GM18873 (cell line): ENCODE data around the gene ZNF496.
"Not testable (repeated sequence)": the region's sequence is repeated elsewhere in the genome, so short reads cannot be mapped to it uniquely, and the experiment has no call there.

Source experiments
- ATAC-seq: cut with Tn5 transposase; IDR thresholded peaks from one replicate; pipeline ENCODE4 v1.9.1; 2021; ENCODE audit warnings: mild to moderate bottlenecking, moderate library complexity, moderate number of reproducible peaks; ENCODE audit not compliant: unreplicated experiment, low FRiP score

ZNF496 gene

DNA sequence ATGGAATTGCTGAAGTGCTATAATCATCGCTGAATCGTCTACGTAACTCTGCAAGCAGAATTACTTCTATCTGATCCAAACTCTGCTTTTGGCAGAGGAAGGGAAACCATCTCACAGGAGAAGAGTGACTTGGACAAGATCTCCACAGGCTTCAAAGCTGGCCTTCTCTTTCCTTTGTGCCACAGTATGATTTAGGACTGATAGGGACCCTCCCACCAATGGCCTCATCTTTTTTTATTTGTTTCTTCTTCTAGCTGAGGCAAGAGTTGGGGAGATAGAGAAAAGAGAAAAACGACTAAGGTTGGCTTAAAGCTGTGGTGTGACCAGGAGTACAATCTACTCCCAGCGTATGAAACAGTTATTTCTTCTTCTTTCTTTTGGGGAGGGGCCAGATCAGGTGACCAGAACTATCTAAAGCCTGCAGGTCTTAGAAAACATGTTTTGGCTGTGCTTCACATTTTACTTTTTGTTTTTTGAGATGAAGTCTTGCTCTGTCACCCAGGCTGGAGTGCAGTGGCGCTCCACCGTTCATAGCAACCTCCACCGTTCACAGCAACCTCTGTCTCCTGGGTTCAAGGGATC, 35.0 kb downstream of the ZNF496 start:
- ATAC-seq: no peak

DNA sequence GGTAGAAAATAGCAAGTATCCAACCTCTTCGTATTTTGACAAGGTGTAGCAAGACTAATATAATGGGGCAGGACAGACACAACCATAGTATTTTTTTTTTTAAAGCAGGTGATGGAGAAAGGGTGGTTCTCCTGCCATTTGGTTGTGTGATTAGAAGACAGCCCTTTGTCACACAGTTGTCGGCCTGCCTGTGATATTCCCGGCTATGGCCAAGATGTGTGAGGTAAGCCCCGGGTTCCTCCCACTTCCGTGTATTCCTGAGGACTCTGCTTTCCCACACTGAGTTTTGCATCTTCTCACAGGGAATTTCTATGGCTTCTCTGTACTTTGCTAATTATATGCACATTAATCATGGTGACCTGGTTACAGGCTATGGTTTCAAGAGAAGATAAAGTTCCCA, 35.9 kb downstream of the ZNF496 start:
- ATAC-seq: no peak

DNA sequence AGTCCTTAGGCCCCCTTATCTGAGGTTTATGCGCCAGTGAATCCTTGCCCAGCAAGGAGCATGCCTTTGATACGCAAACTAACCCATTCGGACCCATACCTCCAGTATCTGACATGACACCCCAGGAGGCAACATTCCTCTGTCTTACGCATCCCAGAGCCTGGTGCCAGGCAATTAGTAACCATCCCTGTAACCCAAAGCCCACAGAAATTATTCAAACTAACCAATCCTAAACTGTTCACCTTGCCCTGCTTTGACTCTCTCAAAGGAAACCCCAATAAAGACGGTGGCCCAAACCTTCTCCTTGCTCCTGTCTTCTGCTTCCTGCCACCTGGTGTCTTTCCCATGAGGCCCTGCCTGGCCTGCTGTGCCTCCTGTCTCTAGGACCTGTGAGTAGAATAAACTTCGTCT, 36.4 kb downstream of the ZNF496 start:
- no peak for ATAC-seq

DNA sequence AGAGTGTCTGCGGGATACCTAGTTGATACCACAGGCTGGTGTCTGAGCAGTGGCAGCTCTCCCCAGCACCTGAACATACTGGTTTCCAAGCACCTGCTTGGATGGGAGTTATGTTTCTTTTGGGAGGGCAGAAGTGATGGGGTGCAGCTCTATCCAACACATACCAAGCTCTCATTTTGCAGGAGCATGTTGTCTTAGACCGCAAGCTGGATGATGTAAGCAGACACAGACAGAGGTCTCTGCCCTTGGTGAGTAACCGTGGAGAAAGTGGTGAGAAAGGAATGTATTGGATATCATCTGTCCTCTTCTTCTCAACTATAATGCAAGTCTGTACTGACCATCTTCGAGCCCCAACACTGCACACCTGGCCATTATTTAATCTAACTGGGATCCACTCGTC, 37.4 kb downstream of the ZNF496 start:
- ATAC-seq: no peak

- ATAC-seq: no peak
Measured at GRCh38 chr1:247293047-247293446, 38.6 kb downstream of the ZNF496 start.

- ATAC-seq: no peak
Measured at GRCh38 chr1:247291833-247292561, 39.7 kb downstream of the ZNF496 start.

GRCh38 chr1:247291161-247291560, 40.5 kb downstream of the ZNF496 start:
- ATAC-seq: no peak

DNA sequence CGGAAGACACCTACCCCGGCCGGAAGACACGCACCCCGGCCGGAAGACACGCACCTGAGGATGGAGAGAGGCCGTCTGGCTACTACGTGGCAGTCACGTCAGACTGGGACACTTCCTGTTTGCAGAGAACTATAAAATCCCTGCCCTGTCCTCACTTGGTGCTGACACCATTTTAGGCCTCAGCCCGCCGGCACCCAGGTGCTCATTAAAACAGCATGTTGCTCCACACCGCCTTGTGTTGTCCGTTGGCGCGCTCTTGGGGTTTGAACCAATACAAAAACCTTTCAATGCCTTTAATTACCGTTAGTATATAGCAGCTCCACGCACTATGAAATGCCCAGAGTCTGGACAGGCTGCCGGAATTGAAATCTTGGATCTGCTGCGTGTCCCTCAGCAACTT, 41.1 kb downstream of the ZNF496 start:
- no peak for ATAC-seq

DNA sequence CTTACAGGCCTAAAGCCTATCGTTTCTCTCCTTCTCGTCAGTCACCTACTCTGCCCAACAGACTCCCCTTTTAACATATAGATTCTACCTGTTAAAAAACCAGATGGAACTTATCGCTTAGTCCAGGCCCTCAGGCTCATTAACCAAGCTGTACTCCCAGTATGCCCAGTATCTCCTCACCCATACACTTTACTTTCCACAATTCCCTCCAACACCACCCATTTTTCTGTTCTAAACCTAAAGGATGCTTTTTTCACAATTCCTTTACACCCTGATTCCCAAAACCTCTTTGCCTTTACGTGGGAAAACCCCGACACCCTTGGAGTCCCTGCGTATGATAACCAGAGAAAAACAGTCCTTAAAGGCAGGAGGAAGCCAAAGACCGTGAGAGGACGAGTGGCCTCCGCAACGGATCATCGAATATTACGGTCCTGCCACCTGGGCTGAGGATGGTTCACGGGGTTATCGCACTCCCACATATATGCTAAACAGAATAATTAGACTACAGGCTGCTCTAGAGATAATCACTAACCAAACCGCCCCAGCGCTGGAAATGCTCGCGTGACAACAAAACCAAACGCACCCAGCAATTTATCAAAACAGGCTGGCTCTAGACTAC, 42.3 kb downstream of the ZNF496 start:
- not testable (repeated sequence) for ATAC-seq

GRCh38 chr1:247288341-247288740, 43.3 kb downstream of the ZNF496 start:
- no peak for ATAC-seq

GRCh38 chr1:247287460-247287859, 44.2 kb downstream of the ZNF496 start:
- no peak for ATAC-seq

DNA sequence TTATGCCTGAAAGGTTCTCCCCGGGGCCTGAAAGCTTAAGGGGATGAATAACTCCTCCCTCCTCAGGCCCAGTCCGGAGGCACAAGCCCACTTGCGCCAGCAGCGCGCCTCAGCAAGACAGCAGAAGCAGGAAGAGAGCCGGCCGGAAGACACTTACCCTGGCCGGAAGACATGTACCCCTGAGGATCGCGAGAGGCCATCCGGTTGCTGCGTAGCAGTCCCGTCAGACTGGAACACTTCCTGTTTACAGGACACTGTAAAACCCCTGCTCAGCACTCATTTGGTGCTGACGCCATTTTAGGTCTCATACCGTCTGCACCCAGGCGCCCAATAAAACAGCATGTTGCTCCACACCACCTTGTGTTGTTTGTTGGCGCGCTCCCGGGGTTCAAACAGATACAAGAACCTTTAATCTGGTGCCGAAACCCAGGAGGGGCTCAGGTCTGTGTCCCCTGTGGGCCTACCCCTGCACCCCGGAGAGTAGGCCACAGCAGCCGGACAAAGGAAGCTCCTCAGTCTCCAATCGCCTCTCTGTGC, 45.5 kb downstream of the ZNF496 start:
- no peak for ATAC-seq

GRCh38 chr1:247281001-247281574, 50.6 kb downstream of the ZNF496 start:
- ATAC-seq: no peak

- ATAC-seq: no peak
Measured at GRCh38 chr1:247277191-247277590, 54.5 kb downstream of the ZNF496 start.

GRCh38 chr1:247274605-247275256, 56.9 kb downstream of the ZNF496 start:
- peak; percentile 66 for ATAC-seq

DNA sequence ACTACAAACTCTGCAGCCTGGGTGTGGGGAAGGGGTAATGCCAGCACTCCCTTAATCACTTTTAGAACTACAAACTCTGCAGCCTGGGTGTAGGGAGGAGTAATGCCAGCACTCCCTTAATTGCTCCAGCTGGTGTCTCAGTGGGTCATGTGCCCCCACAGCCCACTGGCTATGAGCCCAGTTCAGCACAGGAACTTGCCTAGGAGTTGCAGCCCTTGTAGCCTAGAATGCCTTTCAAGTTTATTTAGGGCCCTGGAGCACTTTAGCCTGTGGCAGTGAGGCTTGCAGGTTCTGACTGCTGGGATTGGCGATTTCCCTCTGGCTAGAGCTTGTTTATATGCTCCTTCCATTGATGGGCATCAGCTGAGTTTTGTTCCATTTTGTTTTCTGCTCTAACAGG, 58.7 kb downstream of the ZNF496 start:
- no peak for ATAC-seq

- no peak for ATAC-seq
Measured at GRCh38 chr1:247270003-247270402, 61.7 kb downstream of the ZNF496 start.

DNA sequence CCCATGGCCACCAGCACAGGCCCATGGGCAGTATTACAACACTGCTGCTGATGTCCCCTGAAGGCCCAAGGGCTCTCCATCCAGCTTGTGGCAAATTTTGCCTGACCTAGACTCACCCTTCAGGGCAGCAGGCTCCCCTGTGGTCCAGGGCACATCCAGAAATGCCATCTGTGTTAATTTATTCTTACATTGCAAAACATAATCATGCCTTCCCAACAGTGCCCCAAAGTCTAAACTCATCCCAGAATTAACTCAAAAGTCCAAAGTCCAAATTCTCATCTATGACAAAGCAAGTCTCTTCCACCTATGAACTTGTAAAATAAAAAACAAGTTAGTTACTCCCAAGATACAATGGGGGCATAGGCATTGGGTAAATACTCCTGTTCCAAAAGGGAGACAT, 62.5 kb downstream of the ZNF496 start:
- ATAC-seq: no peak

GRCh38 chr1:247268390-247269045, 63.1 kb downstream of the ZNF496 start:
- no peak for ATAC-seq

- ATAC-seq: no peak
Measured at GRCh38 chr1:247266053-247266452, 65.6 kb downstream of the ZNF496 start.
